HEK293 (cell line): ENCODE measurements around the gene MRPS18A.

ENCODE experiments used
- AEBP2 ChIP-seq: fragments of 450-650 bp; formaldehyde crosslinking; IDR thresholded peaks from 2 replicates; pipeline ENCODE4 v1.5.1; 2016; ENCODE audit warnings: missing biosample characterization, missing genetic modification characterization, borderline replicate concordance
- BCL11A ChIP-seq: fragments of 450-650 bp; formaldehyde crosslinking; IDR thresholded peaks from 2 replicates; pipeline ENCODE4 v1.5.1; 2016; ENCODE audit warnings: low read depth, missing biosample characterization, missing genetic modification characterization
- GFI1B ChIP-seq: fragments of 450-650 bp; formaldehyde crosslinking; IDR thresholded peaks from 2 replicates; pipeline ENCODE4 v1.5.1; 2016; ENCODE audit warnings: missing biosample characterization, missing genetic modification characterization
- GLI2 ChIP-seq: fragments of 450-650 bp; formaldehyde crosslinking; IDR thresholded peaks from 2 replicates; pipeline ENCODE4; 2017; ENCODE audit warnings: missing biosample characterization, missing genetic modification characterization, low read depth, borderline replicate concordance
- GLI4 ChIP-seq: fragments of 450-650 bp; formaldehyde crosslinking; IDR thresholded peaks from 2 replicates; pipeline ENCODE4 v1.5.1; 2016; ENCODE audit warnings: missing biosample characterization, missing genetic modification characterization
- MEIS1 ChIP-seq: sonication (generic); formaldehyde crosslinking; IDR thresholded peaks from 2 replicates; pipeline ENCODE4 v1.8.1; 2022; ENCODE audit warnings: missing genetic modification reagents, mild to moderate bottlenecking, borderline replicate concordance
- OSR2 ChIP-seq: fragments of 450-650 bp; formaldehyde crosslinking; IDR thresholded peaks from 2 replicates; pipeline ENCODE4 v1.5.1; 2016; ENCODE audit warnings: missing biosample characterization, missing genetic modification characterization
- SCRT1 ChIP-seq: fragments of 450-650 bp; formaldehyde crosslinking; IDR thresholded peaks from 2 replicates; pipeline ENCODE4 v1.5.1; 2016; ENCODE audit warnings: missing biosample characterization, missing genetic modification characterization, borderline replicate concordance
- YY2 ChIP-seq: fragments of 450-650 bp; formaldehyde crosslinking; IDR thresholded peaks from 2 replicates; pipeline ENCODE4 v1.5.1; 2016; ENCODE audit warnings: missing biosample characterization, missing genetic modification characterization
- ZEB2 ChIP-seq: fragments of 450-650 bp; formaldehyde crosslinking; IDR thresholded peaks from 2 replicates; pipeline ENCODE4 v1.5.1; 2016; ENCODE audit warnings: missing biosample characterization, missing genetic modification characterization
- ZFP41 ChIP-seq: fragments of 450-650 bp; formaldehyde crosslinking; IDR thresholded peaks from 2 replicates; pipeline ENCODE4 v1.5.1; 2016; ENCODE audit warnings: missing biosample characterization, missing genetic modification characterization, borderline replicate concordance
- ZNF146 ChIP-seq: fragments of 450-650 bp; formaldehyde crosslinking; IDR thresholded peaks from 2 replicates; pipeline ENCODE4 v1.5.1; 2016; ENCODE audit warnings: missing biosample characterization, missing genetic modification characterization
- ZNF157 ChIP-seq: fragments of 450-650 bp; formaldehyde crosslinking; IDR thresholded peaks from 2 replicates; pipeline ENCODE4 v1.5.1; 2016; ENCODE audit warnings: missing biosample characterization, missing genetic modification characterization
- ZNF184 ChIP-seq: fragments of 450-650 bp; IDR thresholded peaks from 2 replicates; pipeline ENCODE4 v1.5.1; 2018; ENCODE audit warnings: missing biosample characterization, mild to moderate bottlenecking, missing genetic modification characterization
- ZNF202 ChIP-seq: fragments of 450-650 bp; formaldehyde crosslinking; IDR thresholded peaks from 2 replicates; pipeline ENCODE4 v1.5.1; 2016; ENCODE audit warnings: missing biosample characterization, missing genetic modification characterization, borderline replicate concordance
- ZNF221 ChIP-seq: fragments of 450-650 bp; formaldehyde crosslinking; IDR thresholded peaks from 2 replicates; pipeline ENCODE4 v1.5.1; 2017; ENCODE audit warnings: missing biosample characterization, missing genetic modification characterization, borderline replicate concordance
- ZNF239 ChIP-seq: fragments of 450-650 bp; formaldehyde crosslinking; IDR thresholded peaks from 2 replicates; pipeline ENCODE4 v1.5.1; 2016; ENCODE audit warnings: missing biosample characterization, missing genetic modification characterization
- ZNF24 ChIP-seq: fragments of 450-650 bp; formaldehyde crosslinking; IDR thresholded peaks from 2 replicates; pipeline ENCODE4 v1.5.1; 2016; ENCODE audit warnings: missing biosample characterization, missing genetic modification characterization
- ZNF248 ChIP-seq: fragments of 450-650 bp; formaldehyde crosslinking; IDR thresholded peaks from 2 replicates; pipeline ENCODE4 v1.5.1; 2017; ENCODE audit warnings: missing biosample characterization, missing genetic modification characterization
- ZNF324 ChIP-seq: fragments of 450-650 bp; formaldehyde crosslinking; IDR thresholded peaks from 2 replicates; pipeline ENCODE4 v1.5.1; 2016; ENCODE audit warnings: missing biosample characterization, missing genetic modification characterization
- ZNF350 ChIP-seq: fragments of 450-650 bp; formaldehyde crosslinking; IDR thresholded peaks from 2 replicates; pipeline ENCODE4 v1.5.0; 2017; ENCODE audit warnings: missing biosample characterization, mild to moderate bottlenecking, missing genetic modification characterization
- ZNF426 ChIP-seq: fragments of 450-650 bp; formaldehyde crosslinking; IDR thresholded peaks from 2 replicates; pipeline ENCODE4 v1.5.1; 2017; ENCODE audit warnings: missing biosample characterization, missing genetic modification characterization, mild to moderate bottlenecking, inconsistent platforms, moderate library complexity
- ZNF449 ChIP-seq: fragments of 450-650 bp; formaldehyde crosslinking; IDR thresholded peaks from 2 replicates; pipeline ENCODE4 v1.5.1; 2017; ENCODE audit warnings: missing biosample characterization, mild to moderate bottlenecking, missing genetic modification characterization, moderate library complexity
- ZNF548 ChIP-seq: fragments of 450-650 bp; formaldehyde crosslinking; IDR thresholded peaks from 2 replicates; pipeline ENCODE4 v1.5.1; 2016; ENCODE audit warnings: missing biosample characterization, missing genetic modification characterization
- ZNF561 ChIP-seq: fragments of 450-650 bp; IDR thresholded peaks from 2 replicates; pipeline ENCODE4 v1.5.1; 2018; ENCODE audit warnings: missing biosample characterization, missing genetic modification characterization, borderline replicate concordance
- ZNF610 ChIP-seq: fragments of 450-650 bp; formaldehyde crosslinking; IDR thresholded peaks from 2 replicates; pipeline ENCODE4 v1.5.1; 2016; ENCODE audit warnings: missing biosample characterization, missing genetic modification characterization, borderline replicate concordance
- ZNF629 ChIP-seq: fragments of 450-650 bp; formaldehyde crosslinking; IDR thresholded peaks from 2 replicates; pipeline ENCODE4 v1.5.1; 2017; ENCODE audit warnings: missing biosample characterization, missing genetic modification characterization
- ZNF658 ChIP-seq: fragments of 450-650 bp; formaldehyde crosslinking; IDR thresholded peaks from 2 replicates; pipeline ENCODE4; 2016; ENCODE audit warnings: missing biosample characterization, missing genetic modification characterization
- TF ChIP-seq, protein P1 (sequence below): fragments of 450-650 bp; formaldehyde crosslinking; IDR thresholded peaks from 2 replicates; pipeline ENCODE4 v1.5.1; 2017; ENCODE audit warnings: missing biosample characterization, missing genetic modification characterization
- TF ChIP-seq, protein P2 (sequence below): fragments of 450-650 bp; formaldehyde crosslinking; IDR thresholded peaks from 2 replicates; pipeline ENCODE4 v1.5.1; 2016; ENCODE audit warnings: missing biosample characterization, missing genetic modification characterization
- TF ChIP-seq, protein P3 (sequence below): fragments of 450-650 bp; formaldehyde crosslinking; IDR thresholded peaks from 2 replicates; pipeline ENCODE4 v1.5.1; 2016; ENCODE audit warnings: missing biosample characterization, missing genetic modification characterization
- TF ChIP-seq, protein P4 (sequence below): fragments of 450-650 bp; formaldehyde crosslinking; IDR thresholded peaks from 2 replicates; pipeline ENCODE4 v1.5.1; 2016; ENCODE audit warnings: missing biosample characterization, missing genetic modification characterization

The MRPS18A gene

GRCh38 chr6:43627008-43627825 lies 60.4 kb downstream of the MRPS18A start (continued):
- TF ChIP-seq AEBP2 (tag by site-specific recombination): no peak
- no peak for TF ChIP-seq ZFP41 (tag by site-specific recombination)
- no peak for TF ChIP-seq MEIS1 (CRISPR knock-in tag)
- TF ChIP-seq ZNF184 (tag by site-specific recombination): 0 out of 2 replicates have a peak, but pooled peaks have one; percentile 77
- no peak for TF ChIP-seq GLI2 (tag by site-specific recombination)
- no peak for TF ChIP-seq ZNF202 (tag by site-specific recombination)
- TF ChIP-seq, protein P1, sequence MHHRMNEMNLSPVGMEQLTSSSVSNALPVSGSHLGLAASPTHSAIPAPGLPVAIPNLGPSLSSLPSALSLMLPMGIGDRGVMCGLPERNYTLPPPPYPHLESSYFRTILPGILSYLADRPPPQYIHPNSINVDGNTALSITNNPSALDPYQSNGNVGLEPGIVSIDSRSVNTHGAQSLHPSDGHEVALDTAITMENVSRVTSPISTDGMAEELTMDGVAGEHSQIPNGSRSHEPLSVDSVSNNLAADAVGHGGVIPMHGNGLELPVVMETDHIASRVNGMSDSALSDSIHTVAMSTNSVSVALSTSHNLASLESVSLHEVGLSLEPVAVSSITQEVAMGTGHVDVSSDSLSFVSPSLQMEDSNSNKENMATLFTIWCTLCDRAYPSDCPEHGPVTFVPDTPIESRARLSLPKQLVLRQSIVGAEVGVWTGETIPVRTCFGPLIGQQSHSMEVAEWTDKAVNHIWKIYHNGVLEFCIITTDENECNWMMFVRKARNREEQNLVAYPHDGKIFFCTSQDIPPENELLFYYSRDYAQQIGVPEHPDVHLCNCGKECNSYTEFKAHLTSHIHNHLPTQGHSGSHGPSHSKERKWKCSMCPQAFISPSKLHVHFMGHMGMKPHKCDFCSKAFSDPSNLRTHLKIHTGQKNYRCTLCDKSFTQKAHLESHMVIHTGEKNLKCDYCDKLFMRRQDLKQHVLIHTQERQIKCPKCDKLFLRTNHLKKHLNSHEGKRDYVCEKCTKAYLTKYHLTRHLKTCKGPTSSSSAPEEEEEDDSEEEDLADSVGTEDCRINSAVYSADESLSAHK (tag by site-specific recombination): no peak
- no peak for TF ChIP-seq OSR2 (tag by site-specific recombination)
- TF ChIP-seq ZNF324 (tag by site-specific recombination): peak; percentile 60; the same call in 1 of the 2 replicates
- no peak for TF ChIP-seq ZNF658 (tag by site-specific recombination)
- TF ChIP-seq YY2 (tag by site-specific recombination): no peak
- TF ChIP-seq, protein P2, sequence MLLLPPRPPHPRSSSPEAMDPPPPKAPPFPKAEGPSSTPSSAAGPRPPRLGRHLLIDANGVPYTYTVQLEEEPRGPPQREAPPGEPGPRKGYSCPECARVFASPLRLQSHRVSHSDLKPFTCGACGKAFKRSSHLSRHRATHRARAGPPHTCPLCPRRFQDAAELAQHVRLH (tag by site-specific recombination): no peak
- no peak for TF ChIP-seq ZNF239 (tag by site-specific recombination)
- TF ChIP-seq ZNF561 (tag by site-specific recombination): no peak
- TF ChIP-seq GFI1B (tag by site-specific recombination): no peak
- no peak for TF ChIP-seq ZNF248 (tag by site-specific recombination)
- TF ChIP-seq ZNF610 (tag by site-specific recombination): no peak
- TF ChIP-seq, protein P3, sequence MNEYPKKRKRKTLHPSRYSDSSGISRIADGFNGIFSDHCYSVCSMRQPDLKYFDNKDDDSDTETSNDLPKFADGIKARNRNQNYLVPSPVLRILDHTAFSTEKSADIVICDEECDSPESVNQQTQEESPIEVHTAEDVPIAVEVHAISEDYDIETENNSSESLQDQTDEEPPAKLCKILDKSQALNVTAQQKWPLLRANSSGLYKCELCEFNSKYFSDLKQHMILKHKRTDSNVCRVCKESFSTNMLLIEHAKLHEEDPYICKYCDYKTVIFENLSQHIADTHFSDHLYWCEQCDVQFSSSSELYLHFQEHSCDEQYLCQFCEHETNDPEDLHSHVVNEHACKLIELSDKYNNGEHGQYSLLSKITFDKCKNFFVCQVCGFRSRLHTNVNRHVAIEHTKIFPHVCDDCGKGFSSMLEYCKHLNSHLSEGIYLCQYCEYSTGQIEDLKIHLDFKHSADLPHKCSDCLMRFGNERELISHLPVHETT (tag by site-specific recombination): no peak; the same call in none of the 2 replicates
- TF ChIP-seq SCRT1 (tag by site-specific recombination): no peak
- no peak for TF ChIP-seq ZNF146 (tag by site-specific recombination)
- peak; percentile 94 for TF ChIP-seq ZNF629
- TF ChIP-seq ZNF548 (tag by site-specific recombination): no peak
- peak; percentile 98 for TF ChIP-seq BCL11A (tag by site-specific recombination)
- no peak for TF ChIP-seq ZNF221 (tag by site-specific recombination)
- TF ChIP-seq ZNF350: no peak
- no peak for TF ChIP-seq GLI4
- TF ChIP-seq, protein P4, sequence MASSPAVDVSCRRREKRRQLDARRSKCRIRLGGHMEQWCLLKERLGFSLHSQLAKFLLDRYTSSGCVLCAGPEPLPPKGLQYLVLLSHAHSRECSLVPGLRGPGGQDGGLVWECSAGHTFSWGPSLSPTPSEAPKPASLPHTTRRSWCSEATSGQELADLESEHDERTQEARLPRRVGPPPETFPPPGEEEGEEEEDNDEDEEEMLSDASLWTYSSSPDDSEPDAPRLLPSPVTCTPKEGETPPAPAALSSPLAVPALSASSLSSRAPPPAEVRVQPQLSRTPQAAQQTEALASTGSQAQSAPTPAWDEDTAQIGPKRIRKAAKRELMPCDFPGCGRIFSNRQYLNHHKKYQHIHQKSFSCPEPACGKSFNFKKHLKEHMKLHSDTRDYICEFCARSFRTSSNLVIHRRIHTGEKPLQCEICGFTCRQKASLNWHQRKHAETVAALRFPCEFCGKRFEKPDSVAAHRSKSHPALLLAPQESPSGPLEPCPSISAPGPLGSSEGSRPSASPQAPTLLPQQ (tag by site-specific recombination): peak; percentile 77
- TF ChIP-seq ZNF426 (tag by site-specific recombination): no peak
- TF ChIP-seq ZNF449: peak; percentile 37; the same call in 1 of the 2 replicates
- no peak for TF ChIP-seq ZNF157 (tag by site-specific recombination)
- TF ChIP-seq ZEB2 (tag by site-specific recombination): peak; percentile 98
- 0 out of 2 replicates have a peak, but pooled peaks have one; percentile 74 for TF ChIP-seq ZNF24 (tag by site-specific recombination)
